DND-41 (cell line): ENCODE measurements around the gene LRIT1.

Source experiments
- CTCF ChIP-seq: IDR thresholded peaks from 2 replicates; pipeline ENCODE4 v1.5.1; 2012; ENCODE audit warnings: borderline replicate concordance, low read length, moderate library complexity, mild to moderate bottlenecking; ENCODE audit not compliant: poor library complexity, severe bottlenecking; ENCODE audit errors: extremely low read depth
- EZH2 ChIP-seq: IDR thresholded peaks from 3 replicates; pipeline ENCODE4 v1.6.1; 2012; ENCODE audit warnings: borderline replicate concordance, low read depth, mild to moderate bottlenecking, moderate library complexity, low read length, inconsistent platforms; ENCODE audit not compliant: severe bottlenecking

- TF ChIP-seq CTCF (no peak), EZH2 (no peak)
Measured at GRCh38 chr10:84224411-84225028, 16.8 kb downstream of the LRIT1 start.
